H1 (cell line): Measurements from ENCODE around the gene SVIL. TPM values are rescaled to one million over a fixed set of nuclear protein-coding genes. Genes with fewer than 3 reads are reported as not detected.
A peak's percentile ranks its signal among the peaks of the same experiment; 100 is the strongest.

ENCODE experiments used
- CTCF ChIA-PET: fragments of 300-600 bp; sonication (Branson Sonifier 250); formaldehyde crosslinking; loops from one replicate; lab custom pipeline; 2021; ENCODE audit not compliant: partially characterized antibody; lab: Charles Lee
- POLR2A ChIA-PET: fragments of 300-600 bp; sonication (Branson Sonifier 250); formaldehyde crosslinking; loops from one replicate; lab custom pipeline; 2021; ENCODE audit warnings: inconsistent platforms; ENCODE audit not compliant: partially characterized antibody; lab: Charles Lee
- DNase-seq, 2 experiments: peaks; one replicate each; pipeline versions ENCODE4 v3.0.0 to v3.0.0-alpha.2; 2010 to 2022; ENCODE audit warnings: low spot score in 2 of 2, low read depth in 1 of 2, mixed read lengths in 1 of 2
- FAIRE-seq: peaks from 2 replicates; lab custom pipeline; 2011; peaks lifted over from hg19 to GRCh38; lab: Jason Lieb, UNC
- H2AFZ ChIP-seq: 2 replicates; pipeline ENCODE4 v1.8.1; 2012; ENCODE audit warnings: low read length, inconsistent platforms
- H2AK5ac ChIP-seq: 2 replicates; pipeline ENCODE4 v1.6.1; 2013; ENCODE audit warnings: low read depth, low read length
- H2BK120ac ChIP-seq: replicated peaks from 2 replicates; pipeline ENCODE3; 2013; ENCODE audit warnings: low read depth, low read length, inconsistent platforms
- H2BK12ac ChIP-seq: 2 replicates; pipeline ENCODE4 v1.6.1; 2013; ENCODE audit warnings: low read depth, low read length
- H2BK15ac ChIP-seq: 2 replicates; pipeline ENCODE4 v1.6.1; 2013; ENCODE audit warnings: low read length
- H2BK20ac ChIP-seq: 2 replicates; pipeline ENCODE4 v1.6.1; 2013; ENCODE audit warnings: low read length
- H2BK5ac ChIP-seq: 2 replicates; pipeline ENCODE4 v1.6.1; 2013; ENCODE audit warnings: low read depth, low read length
- H3K14ac ChIP-seq: 2 replicates; pipeline ENCODE4 v1.6.1; 2013; ENCODE audit warnings: inconsistent platforms; ENCODE audit not compliant: insufficient read length
- H3K18ac ChIP-seq: 2 replicates; pipeline ENCODE4 v1.6.1; 2013; ENCODE audit warnings: low read length; ENCODE audit errors: extremely low read depth
- H3K23ac ChIP-seq: 2 replicates; pipeline ENCODE4 v1.6.1; 2013; ENCODE audit warnings: inconsistent platforms; ENCODE audit not compliant: insufficient read length
- H3K23me2 ChIP-seq: 2 replicates; pipeline ENCODE4 v1.6.1; 2013; ENCODE audit warnings: low read depth, low read length
- H3K27ac ChIP-seq: 2 replicates; pipeline ENCODE4 v1.6.1; 2011; ENCODE audit warnings: low read depth, low read length, inconsistent platforms
- H3K27me3 ChIP-seq, 4 experiments: replicated peaks in 1 of 4; 1 replicate in 1 of 4; 2 replicates in 3 of 4; pipeline versions ENCODE4 v1.6.1 to v1.8.1; 2011 to 2013; ENCODE audit warnings: low read length in 3 of 4, mild to moderate bottlenecking in 3 of 4, inconsistent platforms in 2 of 4, mixed read lengths in 2 of 4, moderate library complexity in 1 of 4; ENCODE audit not compliant: control insufficient read depth in 3 of 4, insufficient read depth in 3 of 4; ENCODE audit errors: extremely low read depth in 1 of 4
- H3K36me3 ChIP-seq, 4 experiments: 2 replicates each; pipeline versions ENCODE4 v1.6.1 to v1.8.1; 2011 to 2013; ENCODE audit warnings: mild to moderate bottlenecking in 4 of 4, low read length in 3 of 4, moderate library complexity in 2 of 4, control low read depth in 1 of 4, inconsistent platforms in 1 of 4; ENCODE audit not compliant: insufficient read depth in 4 of 4, control insufficient read depth in 2 of 4
- H3K4ac ChIP-seq: replicated peaks from 2 replicates; pipeline ENCODE3; 2013; ENCODE audit warnings: low read length, low read depth, mixed read lengths, inconsistent platforms; ENCODE audit not compliant: insufficient read length
- H3K4me1 ChIP-seq, 4 experiments: replicated peaks in 1 of 4; 1 replicate in 1 of 4; 2 replicates in 3 of 4; pipeline versions ENCODE4 v1.6.1 to v1.8.1; 2011 to 2013; ENCODE audit warnings: low read length in 3 of 4, inconsistent platforms in 2 of 4, mixed read lengths in 1 of 4; ENCODE audit not compliant: insufficient read depth in 4 of 4, control insufficient read depth in 3 of 4
- H3K4me2 ChIP-seq, 2 experiments: 2 replicates each; pipeline versions ENCODE4 v1.6.1 to v1.8.1; 2011 to 2013; ENCODE audit warnings: low read depth in 2 of 2, low read length in 2 of 2, control low read depth in 1 of 2, inconsistent platforms in 1 of 2, mild to moderate bottlenecking in 1 of 2; ENCODE audit not compliant: insufficient read depth in 1 of 2
- H3K4me3 ChIP-seq, 4 experiments: fragments of 200-600, 300-600 bp in 1 of 4; sonication (generic), shearing (Covaris generic), sonication (Bioruptor Twin) in 1 of 4; 2 replicates each; pipeline versions ENCODE4 v1.5.1 to v1.8.1; 2011 to 2016; ENCODE audit warnings: low read length in 4 of 4, low read depth in 3 of 4, control low read depth in 2 of 4, inconsistent platforms in 2 of 4, mild to moderate bottlenecking in 2 of 4, mixed read lengths in 1 of 4, moderate library complexity in 1 of 4; ENCODE audit not compliant: insufficient read depth in 2 of 4; ENCODE audit errors: extremely low read depth in 1 of 4
- H3K56ac ChIP-seq: replicated peaks from 2 replicates; pipeline ENCODE3; 2013; ENCODE audit warnings: low read depth, mild to moderate bottlenecking, mixed read lengths, low read length, inconsistent platforms; ENCODE audit not compliant: insufficient read length
- H3K79me1 ChIP-seq: 2 replicates; pipeline ENCODE4 v1.6.1; 2013; ENCODE audit warnings: low read depth, low read length, control low read depth
- H3K79me2 ChIP-seq, 2 experiments: 2 replicates each; pipeline versions ENCODE4 v1.6.1 to v1.8.1; 2012 to 2013; ENCODE audit warnings: low read length in 2 of 2, mild to moderate bottlenecking in 2 of 2, inconsistent platforms in 1 of 2; ENCODE audit not compliant: insufficient read depth in 2 of 2, control insufficient read depth in 1 of 2
- H3K9ac ChIP-seq, 4 experiments: replicated peaks in 1 of 4; 1 replicate in 1 of 4; 2 replicates in 3 of 4; pipeline versions ENCODE4 v1.6.1 to v1.8.1; 2011 to 2013; ENCODE audit warnings: low read depth in 3 of 4, low read length in 3 of 4, control low read depth in 2 of 4, mild to moderate bottlenecking in 2 of 4, moderate library complexity in 2 of 4, inconsistent platforms in 1 of 4; ENCODE audit errors: extremely low read depth in 1 of 4
- H3K9me3 ChIP-seq, 2 experiments: 2 replicates each; pipeline versions ENCODE4 v1.6.1 to v1.8.1; 2012 to 2013; ENCODE audit warnings: mild to moderate bottlenecking in 2 of 2, moderate library complexity in 2 of 2, control low read depth in 1 of 2, inconsistent platforms in 1 of 2, low read depth in 1 of 2, low read length in 1 of 2, mixed read lengths in 1 of 2; ENCODE audit not compliant: insufficient read depth in 2 of 2
- H4K20me1 ChIP-seq, 2 experiments: replicated peaks in 1 of 2; 2 replicates each; pipeline versions ENCODE3 to v1.8.1; 2011 to 2013; ENCODE audit warnings: inconsistent platforms in 2 of 2, low read length in 2 of 2, mild to moderate bottlenecking in 1 of 2; ENCODE audit not compliant: insufficient read depth in 2 of 2, control insufficient read depth in 1 of 2
- H4K5ac ChIP-seq: 2 replicates; pipeline ENCODE4 v1.6.1; 2013; ENCODE audit warnings: low read length, low read depth, mixed read lengths, inconsistent platforms; ENCODE audit not compliant: insufficient read length
- H4K8ac ChIP-seq: 2 replicates; pipeline ENCODE4 v1.8.0; 2013; ENCODE audit warnings: mild to moderate bottlenecking, moderate library complexity, low read length, inconsistent platforms; ENCODE audit not compliant: insufficient read depth; ENCODE audit errors: extremely low read depth
- H4K91ac ChIP-seq: replicated peaks from 2 replicates; pipeline ENCODE3; 2013; ENCODE audit warnings: low read length, mixed read lengths, inconsistent platforms; ENCODE audit not compliant: insufficient read length
- BCL11A ChIP-seq, 2 experiments: IDR thresholded peaks; one replicate each; pipeline ENCODE4 v1.6.1; 2011; ENCODE audit warnings: low read depth in 2 of 2, low read length in 2 of 2, mild to moderate bottlenecking in 2 of 2
- CHD2 ChIP-seq: IDR thresholded peaks from 2 replicates; pipeline ENCODE4 v1.6.1; 2012; ENCODE audit warnings: low read length, improper control_type of control experiment
- CTBP2 ChIP-seq: IDR thresholded peaks from 2 replicates; pipeline ENCODE4 v1.7.0; 2011; ENCODE audit warnings: borderline replicate concordance, mild to moderate bottlenecking, moderate library complexity, mixed read lengths, low read length; ENCODE audit not compliant: insufficient read depth, insufficient read length
- JUND ChIP-seq: IDR thresholded peaks from 2 replicates; pipeline ENCODE4 v1.6.1; 2011; ENCODE audit warnings: mild to moderate bottlenecking, improper control_type of control experiment, low read length
- KDM5A ChIP-seq: fragments of 200-600 bp; IDR thresholded peaks from 2 replicates; pipeline ENCODE4 v1.7.1; 2012; ENCODE audit warnings: mild to moderate bottlenecking, low read length, inconsistent platforms, mixed read lengths
- RNF2 ChIP-seq: fragments of 200-900, 300-1000 bp; sonication (generic); IDR thresholded peaks from 2 replicates; pipeline ENCODE4 v1.7.1; 2016; ENCODE audit warnings: borderline replicate concordance, low read depth, mild to moderate bottlenecking, antibody characterized with exemption, low read length; ENCODE audit not compliant: poor library complexity, severe bottlenecking; ENCODE audit errors: missing control alignments
- RXRA ChIP-seq: IDR thresholded peaks from 2 replicates; pipeline ENCODE4 v1.6.1; 2011; ENCODE audit warnings: low read depth, mild to moderate bottlenecking, low read length, moderate library complexity; ENCODE audit not compliant: insufficient read depth
- SIRT6 ChIP-seq: IDR thresholded peaks from one replicate; pipeline ENCODE4 v1.7.1; 2012; ENCODE audit warnings: low read length, inconsistent platforms
- SP2 ChIP-seq: IDR thresholded peaks from 2 replicates; pipeline ENCODE4 v1.6.1; 2012; ENCODE audit warnings: mild to moderate bottlenecking, low read length, inconsistent platforms
- WGBS, 2 experiments: shearing (Covaris generic) in 1 of 2; methylation state at CpG; one replicate each; pipeline versions ENCODE4 v1.1.6 to v1.1.7; 2013 to 2015; ENCODE audit warnings: low lambda C conversion rate in 2 of 2, mixed read lengths in 2 of 2, inconsistent platforms in 1 of 2, low coverage in 1 of 2, missing lambda C conversion rate in 1 of 2; ENCODE audit not compliant: insufficient replicate concordance in 2 of 2, insufficient coverage in 1 of 2, insufficient read length in 1 of 2; ENCODE audit errors: extremely low coverage in 1 of 2, missing lambda C conversion rate in 1 of 2; 5-methylcytosine and 5-hydroxymethylcytosine counted together
- polyA plus RNA-seq, 7 experiments: library from polyadenylated mRNA; depleted of rRNA in 3 of 7; stranded (reverse) in 5 of 7; unstranded in 2 of 7; fragments of >200 nt in 5 of 7; fragments of 200-250 nt in 2 of 7; gene quantifications; 1 replicate in 5 of 7; 2 replicates in 1 of 7; 4 replicates in 1 of 7; pipeline versions ENCODE4 v1.2.1 to v1.2.3, GENCODE V29; 2011 to 2013; ENCODE audit warnings: missing spikeins in 2 of 7, mixed read lengths in 2 of 7
- total RNA-seq: library from RNA; stranded (reverse); fragmentation: NEBNext Ultra II Directional; extraction: Animal tissue kit (Norgen Biotek cat#: 25700); gene quantifications from 2 replicates; pipeline ENCODE4 v1.2.1, GENCODE V29; 2021
- TF ChIP-seq, protein P1 (sequence below), 3 experiments: IDR thresholded peaks; 1 replicate in 2 of 3; 2 replicates in 1 of 3; pipeline versions ENCODE4 v1.5.1 to v1.6.1; 2011; ENCODE audit warnings: low read length in 3 of 3, mild to moderate bottlenecking in 3 of 3, inconsistent platforms in 2 of 3, low read depth in 1 of 3, moderate library complexity in 1 of 3; ENCODE audit not compliant: insufficient read depth in 1 of 3; ENCODE audit errors: control extremely low read depth in 1 of 3

Gene SVIL
- total and polyA plus RNA-seq, 2 of the 8 experiments (the other 6 are each of a cell fraction or from before 2014, with no cell fraction given) = 4.7 to 15.4 TPM

DNA sequence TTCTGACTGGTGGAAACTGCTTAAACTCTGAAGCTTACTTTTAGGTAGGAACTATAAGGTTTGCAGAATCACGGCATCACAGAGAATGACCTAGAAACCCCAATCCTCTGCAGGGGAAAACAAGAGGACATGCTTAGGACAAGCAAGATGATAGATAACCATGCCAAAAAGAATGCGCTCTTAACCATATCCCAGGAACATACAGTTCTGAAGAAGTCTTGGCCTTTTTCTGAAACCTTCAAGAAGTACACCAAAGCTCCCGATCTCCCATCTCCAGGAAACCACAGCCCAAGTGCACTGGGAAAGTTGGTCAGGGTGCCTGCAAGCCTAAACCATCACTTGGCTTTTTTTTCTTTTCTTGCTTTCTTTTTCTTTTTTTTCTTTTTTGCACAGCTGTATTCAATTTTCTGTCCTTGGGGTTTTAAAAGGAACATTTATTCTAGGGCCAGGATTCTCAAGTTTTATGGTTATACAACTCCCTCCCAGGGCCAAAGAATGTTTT, 12.2 kb upstream of the SVIL start:
- no peaks in the 10 kb centered on the region for H3K79me1 ChIP-seq
- H3K56ac ChIP-seq = no peak overlapping the region
- H3K79me2 ChIP-seq = no peaks in the 10 kb centered on the region
- H2AFZ ChIP-seq = no peak overlapping the region
- peak overlapping the region; percentile 11; the same call in 1 of the 2 replicates for H2AK5ac ChIP-seq
- no peak overlapping the region for H3K27ac ChIP-seq
- DNase-seq (no peak), FAIRE-seq (no peak)
- H3K27me3 ChIP-seq = no peaks in the 10 kb centered on the region
- no peaks in the 10 kb centered on the region; the same call in 1 of the 2 replicates for H3K23me2 ChIP-seq
- POLR2A ChIA-PET = interaction anchor here (1.6 kb wide), 1 partner anchor 12 kb away, joined by 5 read pairs; no protein-coding TSS in a partner anchor
- no peak overlapping the region for H3K9ac ChIP-seq
- H3K4ac ChIP-seq = no peak overlapping the region
- WGBS, 2 experiments = 89% methylated on average over 3 of the region's 3 CpGs; no CpG with 5 or more reads in 1 of the 2 experiments
- no peak overlapping the region for H3K18ac ChIP-seq
- no peaks in the 10 kb centered on the region for H3K9me3 ChIP-seq
- no peak overlapping the region for H4K5ac ChIP-seq
- H3K14ac ChIP-seq = no peak overlapping the region
- H3K23ac ChIP-seq = no peak overlapping the region
- H2BK5ac ChIP-seq = no peak overlapping the region
- peaks cover 0 to 9% (median 7%) of the 10 kb centered on the region in 4 experiments; a peak in 3 of 7 replicates for H3K4me1 ChIP-seq
- no peak overlapping the region for H3K4me3 ChIP-seq
- no peaks in the 10 kb centered on the region for H4K20me1 ChIP-seq
- CTCF ChIA-PET = interaction anchor here (1.1 to 1.8 kb wide), 5 partner anchors 11 to 89 kb away, joined by 3 to 6 read pairs (median 4); no protein-coding TSS in a partner anchor
- H4K8ac ChIP-seq = no peak overlapping the region
- H2BK12ac ChIP-seq = no peak overlapping the region
- H2BK120ac ChIP-seq = no peak overlapping the region
- no peaks in the 10 kb centered on the region; a peak in 1 of 8 replicates for H3K36me3 ChIP-seq
- H4K91ac ChIP-seq = no peak overlapping the region
- no peak overlapping the region for H3K4me2 ChIP-seq
- H2BK20ac ChIP-seq = no peak overlapping the region
- no peak overlapping the region for H2BK15ac ChIP-seq
- TF ChIP-seq SIRT6 (no peak), BCL11A (IDR thresholded peaks at IDR 0.05; ENCODE audit: low read depth in 2 of 2, low read length in 2 of 2) (no peak), RNF2 (no peak), JUND (no peak), SP2 (no peak), RXRA (no peak), CHD2 (no peak), CTBP2 (no peak), KDM5A (no peak)
- TF ChIP-seq, protein P1, sequence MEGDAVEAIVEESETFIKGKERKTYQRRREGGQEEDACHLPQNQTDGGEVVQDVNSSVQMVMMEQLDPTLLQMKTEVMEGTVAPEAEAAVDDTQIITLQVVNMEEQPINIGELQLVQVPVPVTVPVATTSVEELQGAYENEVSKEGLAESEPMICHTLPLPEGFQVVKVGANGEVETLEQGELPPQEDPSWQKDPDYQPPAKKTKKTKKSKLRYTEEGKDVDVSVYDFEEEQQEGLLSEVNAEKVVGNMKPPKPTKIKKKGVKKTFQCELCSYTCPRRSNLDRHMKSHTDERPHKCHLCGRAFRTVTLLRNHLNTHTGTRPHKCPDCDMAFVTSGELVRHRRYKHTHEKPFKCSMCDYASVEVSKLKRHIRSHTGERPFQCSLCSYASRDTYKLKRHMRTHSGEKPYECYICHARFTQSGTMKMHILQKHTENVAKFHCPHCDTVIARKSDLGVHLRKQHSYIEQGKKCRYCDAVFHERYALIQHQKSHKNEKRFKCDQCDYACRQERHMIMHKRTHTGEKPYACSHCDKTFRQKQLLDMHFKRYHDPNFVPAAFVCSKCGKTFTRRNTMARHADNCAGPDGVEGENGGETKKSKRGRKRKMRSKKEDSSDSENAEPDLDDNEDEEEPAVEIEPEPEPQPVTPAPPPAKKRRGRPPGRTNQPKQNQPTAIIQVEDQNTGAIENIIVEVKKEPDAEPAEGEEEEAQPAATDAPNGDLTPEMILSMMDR (IDR thresholded peaks at IDR 0.05; ENCODE audit: control extremely low read depth in 1 of 3, insufficient read depth in 1 of 3, low read depth in 1 of 3, low read length in 3 of 3) = no peak
